ENCODE results near the gene MALT1.

- TF ChIP-seq CTCF (IDR thresholded peaks at IDR 0.05) (no peak), POLR2A (IDR thresholded peaks at IDR 0.05) (no peak), EP300 (IDR thresholded peaks at IDR 0.05) (no peak)
These were observed 13.8 kb upstream of the MALT1 start for GRCh38 chr18:58657494-58657893.
